ENCODE measurements around the gene KCNAB1.
"Not testable (repeated sequence)": the region's sequence is repeated elsewhere in the genome, so short reads cannot be mapped to it uniquely, and the experiment has no call there.

KCNAB1 gene

GRCh38 chr3:156264771-156265170 lies 144.4 kb downstream of the KCNAB1 start:
- ChIA-PET CTCF (no interaction called here), POLR2A (no interaction called here)
- TF ChIP-seq CTBP1 (IDR thresholded peaks at IDR 0.05; ENCODE audit: borderline replicate concordance) = no peak
- no peak for TF ChIP-seq FOXK2 (IDR thresholded peaks at IDR 0.05)
- no peak for TF ChIP-seq ARNT (IDR thresholded peaks at IDR 0.05)
- TF ChIP-seq L3MBTL2 (conservative IDR thresholded peaks at IDR 0.05) = no peak
- no peak for TF ChIP-seq NFRKB (IDR thresholded peaks at IDR 0.05)
- no peak for TF ChIP-seq ZNF384 (IDR thresholded peaks at IDR 0.05)
- TF ChIP-seq SUZ12 (IDR thresholded peaks at IDR 0.05) = no peak
- no peak for TF ChIP-seq TARDBP (IDR thresholded peaks at IDR 0.05)
- no peak for TF ChIP-seq HDGF (IDR thresholded peaks at IDR 0.05; ENCODE audit: borderline replicate concordance)

GRCh38 chr3:156271508-156271907 lies 151.1 kb downstream of the KCNAB1 start:
- ChIA-PET POLR2A (no interaction called here), CTCF (no interaction called here)
- TF ChIP-seq HDGF (IDR thresholded peaks at IDR 0.05; ENCODE audit: borderline replicate concordance) (no peak), BHLHE40 (IDR thresholded peaks at IDR 0.05; ENCODE audit: borderline replicate concordance) (no peak), ARNT (IDR thresholded peaks at IDR 0.05) (no peak), FOXM1 (IDR thresholded peaks at IDR 0.05; ENCODE audit: borderline replicate concordance) (no peak), SP1 (IDR thresholded peaks at IDR 0.05) (no peak), FOXA1 (IDR thresholded peaks at IDR 0.05) (no peak), SUZ12 (IDR thresholded peaks at IDR 0.05) (no peak), LEF1 (IDR thresholded peaks at IDR 0.05; ENCODE audit: borderline replicate concordance) (no peak), ELF4 (IDR thresholded peaks at IDR 0.05) (no peak)
- no peak for DNase-seq (ENCODE audit: extremely low spot score)

More at GRCh38 chr3:156264771-156265170, 144.4 kb downstream of the KCNAB1 start:
- DNase-seq (ENCODE audit: extremely low spot score) = no peak

GRCh38 chr3:156271995-156272719 lies 151.8 kb downstream of the KCNAB1 start:
- DNase-seq (ENCODE audit: extremely low spot score) = no peak
- ChIA-PET POLR2A (no interaction called here), CTCF (no interaction called here)
- TF ChIP-seq BHLHE40 (IDR thresholded peaks at IDR 0.05; ENCODE audit: borderline replicate concordance) = no peak
- TF ChIP-seq CTBP1 (IDR thresholded peaks at IDR 0.05; ENCODE audit: borderline replicate concordance) = no peak
- no peak for TF ChIP-seq PKNOX1 (IDR thresholded peaks at IDR 0.05)
- no peak for TF ChIP-seq TARDBP (IDR thresholded peaks at IDR 0.05)

- ChIA-PET POLR2A (no interaction called here), CTCF (no interaction called here)
- no peak for DNase-seq (ENCODE audit: extremely low spot score)
- TF ChIP-seq SP1 (IDR thresholded peaks at IDR 0.05) (no peak), NFRKB (IDR thresholded peaks at IDR 0.05) (no peak), CTBP1 (IDR thresholded peaks at IDR 0.05; ENCODE audit: borderline replicate concordance) (no peak), HDGF (IDR thresholded peaks at IDR 0.05; ENCODE audit: borderline replicate concordance) (no peak), TARDBP (IDR thresholded peaks at IDR 0.05) (no peak), ARNT (IDR thresholded peaks at IDR 0.05) (no peak), L3MBTL2 (conservative IDR thresholded peaks at IDR 0.05) (no peak), LEF1 (IDR thresholded peaks at IDR 0.05; ENCODE audit: borderline replicate concordance) (no peak), ZNF384 (IDR thresholded peaks at IDR 0.05) (no peak), ELF4 (IDR thresholded peaks at IDR 0.05) (no peak), PKNOX1 (IDR thresholded peaks at IDR 0.05) (no peak), BHLHE40 (IDR thresholded peaks at IDR 0.05; ENCODE audit: borderline replicate concordance) (no peak), FOXA1 (IDR thresholded peaks at IDR 0.05) (no peak)
Measured at GRCh38 chr3:156273111-156273694, 152.8 kb downstream of the KCNAB1 start.

- ChIA-PET POLR2A (no interaction called here), CTCF (no interaction called here)
- TF ChIP-seq PKNOX1 (IDR thresholded peaks at IDR 0.05) (no peak), FOXA1 (IDR thresholded peaks at IDR 0.05) (no peak), BHLHE40 (IDR thresholded peaks at IDR 0.05; ENCODE audit: borderline replicate concordance) (no peak), ELF4 (IDR thresholded peaks at IDR 0.05) (no peak), FOXM1 (IDR thresholded peaks at IDR 0.05; ENCODE audit: borderline replicate concordance) (no peak), CTBP1 (IDR thresholded peaks at IDR 0.05; ENCODE audit: borderline replicate concordance) (no peak), L3MBTL2 (conservative IDR thresholded peaks at IDR 0.05) (no peak), FOXK2 (IDR thresholded peaks at IDR 0.05) (no peak), SP1 (IDR thresholded peaks at IDR 0.05) (no peak), TARDBP (IDR thresholded peaks at IDR 0.05) (no peak), NFRKB (IDR thresholded peaks at IDR 0.05) (no peak), ARNT (IDR thresholded peaks at IDR 0.05) (no peak), HDGF (IDR thresholded peaks at IDR 0.05; ENCODE audit: borderline replicate concordance) (no peak), LEF1 (IDR thresholded peaks at IDR 0.05; ENCODE audit: borderline replicate concordance) (no peak), SUZ12 (IDR thresholded peaks at IDR 0.05) (no peak)
Measured at GRCh38 chr3:156274791-156275190, 154.4 kb downstream of the KCNAB1 start.

GRCh38 chr3:156284637-156285036 lies 164.3 kb downstream of the KCNAB1 start:
- DNase-seq (ENCODE audit: extremely low spot score); CTCF ChIA-PET; POLR2A ChIA-PET: not testable (repeated sequence)

More at GRCh38 chr3:156274791-156275190, 154.4 kb downstream of the KCNAB1 start:
- no peak for DNase-seq (ENCODE audit: extremely low spot score)

All from HEK293T (cell line).